ENCODE results near the gene RBBP7.

Gene RBBP7

GRCh38 chrX:16848541-16848940 is 21.6 kb downstream of the RBBP7 start:
- peaks cover 27 to 44% (median 38%) of the 10 kb centered on the region in 5 donors for H3K36me3 ChIP-seq (ENCODE audit: control insufficient read depth in 5 of 5, insufficient read depth in 5 of 5, low read length in 5 of 5)
- H3K27ac ChIP-seq (ENCODE audit: low read depth, low read length): no peak overlapping the region
- peaks cover 0 to 2% (median 0%) of the 10 kb centered on the region in 5 donors for H3K27me3 ChIP-seq (ENCODE audit: control insufficient read depth in 5 of 5, insufficient read depth in 4 of 5, low read length in 5 of 5)

GRCh38 chrX:16845686-16846085 is 24.5 kb downstream of the RBBP7 start:
- H3K36me3 ChIP-seq (ENCODE audit: control insufficient read depth in 5 of 5, insufficient read depth in 5 of 5, low read length in 5 of 5): peaks cover 34 to 56% (median 43%) of the 10 kb centered on the region in 5 donors
- peaks cover 0 to 2% (median 0%) of the 10 kb centered on the region in 5 donors for H3K27me3 ChIP-seq (ENCODE audit: control insufficient read depth in 5 of 5, insufficient read depth in 4 of 5, low read length in 5 of 5)
- no peaks in the 10 kb centered on the region for H3K4me1 ChIP-seq (ENCODE audit: control insufficient read depth in 5 of 5, insufficient read depth in 5 of 5, low read length in 5 of 5)
- no peak overlapping the region for H3K9ac ChIP-seq (ENCODE audit: low read length in 5 of 5)
- H3K27ac ChIP-seq (ENCODE audit: low read depth, low read length): no peak overlapping the region
- no peaks in the 10 kb centered on the region for H3K9me3 ChIP-seq (ENCODE audit: control insufficient read depth in 5 of 5, low read length in 5 of 5)
- H3K4me3 ChIP-seq (ENCODE audit: low read depth in 1 of 5, low read length in 5 of 5): no peak overlapping the region

More at GRCh38 chrX:16848541-16848940, 21.6 kb downstream of the RBBP7 start:
- H3K4me1 ChIP-seq (ENCODE audit: control insufficient read depth in 5 of 5, insufficient read depth in 5 of 5, low read length in 5 of 5): no peaks in the 10 kb centered on the region
- no peak overlapping the region for H3K4me3 ChIP-seq (ENCODE audit: low read depth in 1 of 5, low read length in 5 of 5)
- no peaks in the 10 kb centered on the region for H3K9me3 ChIP-seq (ENCODE audit: control insufficient read depth in 5 of 5, low read length in 5 of 5)
- no peak overlapping the region for H3K9ac ChIP-seq (ENCODE audit: low read length in 5 of 5)

DNA sequence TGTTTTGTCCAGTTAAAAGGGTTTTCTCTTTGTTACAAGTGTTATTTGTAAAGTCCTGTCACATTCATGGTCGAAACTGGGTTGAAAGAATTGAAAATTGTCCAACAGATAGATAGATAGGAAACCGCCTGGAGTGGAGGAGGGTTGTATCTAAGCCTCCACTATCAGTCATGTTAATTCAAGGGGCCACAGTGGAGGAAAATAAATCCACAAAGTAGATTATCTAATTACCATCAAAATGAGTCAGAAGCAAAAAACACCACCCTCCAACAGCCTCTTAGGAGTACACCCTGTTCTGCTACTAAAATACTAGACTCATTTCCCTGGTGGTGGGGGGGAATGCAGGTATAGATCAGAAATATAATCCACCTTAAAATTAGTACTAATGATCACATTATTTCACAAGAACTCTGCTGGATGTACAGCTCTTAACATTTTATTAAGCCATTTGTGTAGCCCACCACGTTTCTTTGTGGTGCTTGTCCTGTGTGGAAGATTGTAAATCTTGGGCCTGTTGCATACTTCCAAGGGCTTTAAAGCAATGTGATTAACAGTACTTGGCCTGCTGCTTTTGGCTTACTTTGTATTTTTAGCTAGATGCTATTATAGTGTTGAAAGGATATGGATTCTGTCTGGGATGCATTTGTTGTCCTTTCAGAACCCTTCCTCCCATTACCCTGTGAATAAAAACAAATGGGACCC is 26.8 kb downstream of the RBBP7 start:
- H3K9ac ChIP-seq (ENCODE audit: low read length in 5 of 5): no peak overlapping the region
- peak overlapping the region; percentile 44 for H3K27ac ChIP-seq (ENCODE audit: low read depth, low read length)
- no peaks in the 10 kb centered on the region for H3K9me3 ChIP-seq (ENCODE audit: control insufficient read depth in 5 of 5, low read length in 5 of 5)

GRCh38 chrX:16842684-16843083 is 27.5 kb downstream of the RBBP7 start:
- H3K4me1 ChIP-seq (ENCODE audit: control insufficient read depth in 5 of 5, insufficient read depth in 5 of 5, low read length in 5 of 5): peaks cover 0 to 19% (median 10%) of the 10 kb centered on the region in 5 donors
- H3K4me3 ChIP-seq (ENCODE audit: low read depth in 1 of 5, low read length in 5 of 5): no peak overlapping the region
- peak overlapping the region; percentile 44 for H3K27ac ChIP-seq (ENCODE audit: low read depth, low read length)
- H3K9ac ChIP-seq (ENCODE audit: low read length in 5 of 5): no peak overlapping the region
- no peaks in the 10 kb centered on the region for H3K9me3 ChIP-seq (ENCODE audit: control insufficient read depth in 5 of 5, low read length in 5 of 5)
- H3K36me3 ChIP-seq (ENCODE audit: control insufficient read depth in 5 of 5, insufficient read depth in 5 of 5, low read length in 5 of 5): peaks cover 45 to 71% (median 49%) of the 10 kb centered on the region in 5 donors
- H3K27me3 ChIP-seq (ENCODE audit: control insufficient read depth in 5 of 5, insufficient read depth in 4 of 5, low read length in 5 of 5): peaks cover 0 to 2% (median 0%) of the 10 kb centered on the region in 5 donors

More for the DNA sequence above, 26.8 kb downstream of the RBBP7 start:
- Histone ChIP-seq H3K36me3 (ENCODE audit: control insufficient read depth in 5 of 5, insufficient read depth in 5 of 5, low read length in 5 of 5) (peaks cover 43 to 72% (median 49%) of the 10 kb centered on the region in 5 donors), H3K4me3 (ENCODE audit: low read depth in 1 of 5, low read length in 5 of 5) (no peak overlapping the region), H3K4me1 (ENCODE audit: control insufficient read depth in 5 of 5, insufficient read depth in 5 of 5, low read length in 5 of 5) (peaks cover 0 to 17% (median 10%) of the 10 kb centered on the region in 5 donors), H3K27me3 (ENCODE audit: control insufficient read depth in 5 of 5, insufficient read depth in 4 of 5, low read length in 5 of 5) (peaks cover 0 to 2% (median 0%) of the 10 kb centered on the region in 5 donors)

- no peak overlapping the region for H3K4me3 ChIP-seq (ENCODE audit: low read depth in 1 of 5, low read length in 5 of 5)
- H3K27ac ChIP-seq (ENCODE audit: low read depth, low read length): peak overlapping the region; percentile 61
- H3K36me3 ChIP-seq (ENCODE audit: control insufficient read depth in 5 of 5, insufficient read depth in 5 of 5, low read length in 5 of 5): peaks cover 48 to 79% (median 55%) of the 10 kb centered on the region in 5 donors
- no peaks in the 10 kb centered on the region for H3K9me3 ChIP-seq (ENCODE audit: control insufficient read depth in 5 of 5, low read length in 5 of 5)
- peaks cover 0 to 19% (median 10%) of the 10 kb centered on the region in 5 donors for H3K4me1 ChIP-seq (ENCODE audit: control insufficient read depth in 5 of 5, insufficient read depth in 5 of 5, low read length in 5 of 5)
- no peak overlapping the region for H3K9ac ChIP-seq (ENCODE audit: low read length in 5 of 5)
- H3K27me3 ChIP-seq (ENCODE audit: control insufficient read depth in 5 of 5, insufficient read depth in 4 of 5, low read length in 5 of 5): peaks cover 0 to 5% (median 0%) of the 10 kb centered on the region in 5 donors
These were observed 30.2 kb downstream of the RBBP7 start for GRCh38 chrX:16839852-16840460.

GRCh38 chrX:16839219-16839851 is 30.8 kb downstream of the RBBP7 start:
- Histone ChIP-seq H3K9me3 (ENCODE audit: control insufficient read depth in 5 of 5, low read length in 5 of 5) (no peaks in the 10 kb centered on the region), H3K27me3 (ENCODE audit: control insufficient read depth in 5 of 5, insufficient read depth in 4 of 5, low read length in 5 of 5) (peaks cover 0 to 5% (median 0%) of the 10 kb centered on the region in 5 donors), H3K36me3 (ENCODE audit: control insufficient read depth in 5 of 5, insufficient read depth in 5 of 5, low read length in 5 of 5) (peaks cover 43 to 81% (median 57%) of the 10 kb centered on the region in 5 donors), H3K4me1 (ENCODE audit: control insufficient read depth in 5 of 5, insufficient read depth in 5 of 5, low read length in 5 of 5) (peaks cover 0 to 19% (median 10%) of the 10 kb centered on the region in 5 donors), H3K27ac (ENCODE audit: low read depth, low read length) (peak overlapping the region; percentile 61), H3K4me3 (ENCODE audit: low read depth in 1 of 5, low read length in 5 of 5) (no peak overlapping the region), H3K9ac (ENCODE audit: low read length in 5 of 5) (no peak overlapping the region)

DNA sequence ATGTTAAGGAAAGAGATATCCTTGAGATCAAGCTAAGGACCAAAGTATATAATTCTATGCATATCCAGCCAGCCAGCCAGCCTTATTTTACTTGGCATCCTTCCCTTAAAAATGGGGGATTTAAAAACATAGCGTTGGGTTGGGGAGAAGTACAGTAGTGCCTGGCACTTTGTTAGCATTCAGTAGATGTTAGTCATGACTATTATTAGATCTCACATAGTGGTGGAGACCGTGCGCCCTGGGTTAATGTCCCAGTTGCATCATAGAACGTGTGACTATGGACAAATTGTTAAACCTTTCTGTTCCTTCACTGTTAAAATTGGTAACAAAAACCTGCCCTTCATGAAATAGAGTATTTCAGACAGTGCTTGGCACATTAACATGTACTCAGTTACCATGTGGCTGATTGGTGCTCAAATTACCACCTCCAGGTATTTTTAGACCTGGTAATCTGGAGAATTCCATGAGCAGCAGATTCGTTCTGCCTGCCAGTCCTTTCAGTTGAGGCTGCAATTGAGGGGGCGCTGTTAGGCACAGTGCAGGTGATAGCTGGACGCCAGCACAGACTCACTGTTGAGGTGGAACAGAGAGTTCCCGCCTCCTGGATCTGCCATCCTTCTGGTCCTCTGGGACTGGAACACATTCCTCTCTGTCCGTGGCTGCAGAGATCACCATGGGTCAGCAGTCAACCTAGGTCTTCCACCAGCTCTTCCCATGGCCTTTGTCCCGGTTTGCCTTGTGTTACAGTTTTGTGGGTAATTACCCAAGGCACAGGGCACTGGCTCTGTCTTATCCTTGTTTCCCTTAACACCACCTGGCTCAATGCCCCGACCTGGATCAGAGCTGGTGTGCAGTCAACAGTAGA is 31.7 kb downstream of the RBBP7 start:
- H3K27ac ChIP-seq (ENCODE audit: low read depth, low read length): peak overlapping the region; percentile 66
- no peak overlapping the region for H3K9ac ChIP-seq (ENCODE audit: low read length in 5 of 5)

GRCh38 chrX:16836371-16836770 is 33.8 kb downstream of the RBBP7 start:
- Histone ChIP-seq H3K9me3 (ENCODE audit: control insufficient read depth in 5 of 5, low read length in 5 of 5) (no peaks in the 10 kb centered on the region), H3K9ac (ENCODE audit: low read length in 5 of 5) (no peak overlapping the region), H3K36me3 (ENCODE audit: control insufficient read depth in 5 of 5, insufficient read depth in 5 of 5, low read length in 5 of 5) (peaks cover 32 to 85% (median 69%) of the 10 kb centered on the region in 5 donors), H3K27ac (ENCODE audit: low read depth, low read length) (no peak overlapping the region), H3K4me1 (ENCODE audit: control insufficient read depth in 5 of 5, insufficient read depth in 5 of 5, low read length in 5 of 5) (peaks cover 0 to 22% (median 10%) of the 10 kb centered on the region in 5 donors), H3K4me3 (ENCODE audit: low read depth in 1 of 5, low read length in 5 of 5) (no peak overlapping the region), H3K27me3 (ENCODE audit: control insufficient read depth in 5 of 5, insufficient read depth in 4 of 5, low read length in 5 of 5) (peaks cover 0 to 5% (median 0%) of the 10 kb centered on the region in 5 donors)

More for the DNA sequence above, 31.7 kb downstream of the RBBP7 start:
- H3K9me3 ChIP-seq (ENCODE audit: control insufficient read depth in 5 of 5, low read length in 5 of 5): no peaks in the 10 kb centered on the region
- peaks cover 40 to 85% (median 59%) of the 10 kb centered on the region in 5 donors for H3K36me3 ChIP-seq (ENCODE audit: control insufficient read depth in 5 of 5, insufficient read depth in 5 of 5, low read length in 5 of 5)
- peaks cover 0 to 21% (median 10%) of the 10 kb centered on the region in 5 donors for H3K4me1 ChIP-seq (ENCODE audit: control insufficient read depth in 5 of 5, insufficient read depth in 5 of 5, low read length in 5 of 5)
- H3K4me3 ChIP-seq (ENCODE audit: low read depth in 1 of 5, low read length in 5 of 5): no peak overlapping the region
- H3K27me3 ChIP-seq (ENCODE audit: control insufficient read depth in 5 of 5, insufficient read depth in 4 of 5, low read length in 5 of 5): peaks cover 0 to 5% (median 0%) of the 10 kb centered on the region in 5 donors

DNA sequence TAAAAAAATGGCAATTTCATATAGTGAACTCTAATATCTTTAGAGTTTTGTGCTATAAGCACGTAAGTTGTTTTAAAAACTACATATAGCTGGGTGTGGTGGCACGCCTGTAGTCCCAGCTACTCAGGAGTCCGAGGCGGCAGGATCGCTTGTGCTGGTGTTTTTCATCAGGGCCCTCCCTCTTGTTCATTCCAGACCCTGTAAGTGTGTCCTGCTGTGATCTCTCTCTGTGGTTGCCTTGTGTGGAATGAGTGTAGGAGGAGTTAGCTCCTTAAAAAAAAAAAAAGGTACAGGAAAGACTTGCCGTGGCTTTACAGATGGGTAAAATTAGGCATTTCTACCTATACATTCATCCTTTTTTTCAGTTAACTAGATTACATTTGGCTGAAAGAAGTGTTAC is 35.4 kb downstream of the RBBP7 start:
- peaks cover 0 to 5% (median 0%) of the 10 kb centered on the region in 5 donors for H3K27me3 ChIP-seq (ENCODE audit: control insufficient read depth in 5 of 5, insufficient read depth in 4 of 5, low read length in 5 of 5)
- H3K4me1 ChIP-seq (ENCODE audit: control insufficient read depth in 5 of 5, insufficient read depth in 5 of 5, low read length in 5 of 5): peaks cover 0 to 19% (median 10%) of the 10 kb centered on the region in 5 donors
- H3K27ac ChIP-seq (ENCODE audit: low read depth, low read length): no peak overlapping the region
- H3K9me3 ChIP-seq (ENCODE audit: control insufficient read depth in 5 of 5, low read length in 5 of 5): no peaks in the 10 kb centered on the region
- H3K9ac ChIP-seq (ENCODE audit: low read length in 5 of 5): no peak overlapping the region
- H3K4me3 ChIP-seq (ENCODE audit: low read depth in 1 of 5, low read length in 5 of 5): no peak overlapping the region
- H3K36me3 ChIP-seq (ENCODE audit: control insufficient read depth in 5 of 5, insufficient read depth in 5 of 5, low read length in 5 of 5): peaks cover 35 to 78% (median 61%) of the 10 kb centered on the region in 5 donors
